Globus pallidus (tissue), 1 donor: ENCODE data around the gene PUM2.
"Not testable (repeated sequence)": the region's sequence is repeated elsewhere in the genome, so short reads cannot be mapped to it uniquely, and the experiment has no call there.

Experiments
- DNase-seq: peaks from one replicate; pipeline ENCODE4 v3.0.0-alpha.2; 2015; ENCODE audit warnings: low spot score

PUM2 gene

GRCh38 chr2:20350753-20351554, at the start of gene PUM2:
Gene PUM2, minus strand, starts transcription at chr2:20350844. Its CDS starts 23,484 bp downstream, at chr2:20327360.
- peak; percentile 89 for DNase-seq

- DNase-seq, result no peak
Observed at GRCh38 chr2:20400306-20400705, 49.7 kb upstream of the PUM2 start.

GRCh38 chr2:20398956-20399567, 48.4 kb upstream of the PUM2 start:
- DNase-seq, result no peak

GRCh38 chr2:20397811-20398447, 47.3 kb upstream of the PUM2 start:
- no peak for DNase-seq

- DNase-seq, result no peak
Observed at GRCh38 chr2:20396356-20397000, 45.8 kb upstream of the PUM2 start.

- DNase-seq, result no peak
Observed at GRCh38 chr2:20393986-20394385, 43.3 kb upstream of the PUM2 start.

- no peak for DNase-seq
Observed at GRCh38 chr2:20391951-20392699, 41.5 kb upstream of the PUM2 start.

GRCh38 chr2:20390524-20391123, 40.0 kb upstream of the PUM2 start:
- DNase-seq, result no peak

- no peak for DNase-seq
Observed at GRCh38 chr2:20384953-20385352, 34.3 kb upstream of the PUM2 start.

- no peak for DNase-seq
Observed at GRCh38 chr2:20382965-20383810, 32.5 kb upstream of the PUM2 start.

- DNase-seq, result peak; percentile 88
Observed at GRCh38 chr2:20381457-20381856, 30.8 kb upstream of the PUM2 start.

- DNase-seq, result peak; percentile 86
Observed at GRCh38 chr2:20378891-20379519, 28.4 kb upstream of the PUM2 start.

- DNase-seq, result no peak
Observed at GRCh38 chr2:20378341-20378740, 27.7 kb upstream of the PUM2 start.

- no peak for DNase-seq
Observed at GRCh38 chr2:20377741-20378140, 27.1 kb upstream of the PUM2 start.

GRCh38 chr2:20374982-20375381, 24.3 kb upstream of the PUM2 start:
- not testable (repeated sequence) for DNase-seq

- no peak for DNase-seq
Observed at GRCh38 chr2:20372896-20373640, 22.4 kb upstream of the PUM2 start.

GRCh38 chr2:20371323-20372025, 20.8 kb upstream of the PUM2 start:
- no peak for DNase-seq

- DNase-seq, result no peak
Observed at GRCh38 chr2:20370191-20370590, 19.5 kb upstream of the PUM2 start.

GRCh38 chr2:20369366-20369765, 18.7 kb upstream of the PUM2 start:
- no peak for DNase-seq
